GM19240 (cell line): ENCODE data around the gene ZNF385D.

Experiments used
- DNase-seq: peaks from one replicate; pipeline ENCODE4 v3.0.0; 2011; ENCODE audit warnings: low spot score; ENCODE audit not compliant: insufficient read length

The ZNF385D gene

DNA sequence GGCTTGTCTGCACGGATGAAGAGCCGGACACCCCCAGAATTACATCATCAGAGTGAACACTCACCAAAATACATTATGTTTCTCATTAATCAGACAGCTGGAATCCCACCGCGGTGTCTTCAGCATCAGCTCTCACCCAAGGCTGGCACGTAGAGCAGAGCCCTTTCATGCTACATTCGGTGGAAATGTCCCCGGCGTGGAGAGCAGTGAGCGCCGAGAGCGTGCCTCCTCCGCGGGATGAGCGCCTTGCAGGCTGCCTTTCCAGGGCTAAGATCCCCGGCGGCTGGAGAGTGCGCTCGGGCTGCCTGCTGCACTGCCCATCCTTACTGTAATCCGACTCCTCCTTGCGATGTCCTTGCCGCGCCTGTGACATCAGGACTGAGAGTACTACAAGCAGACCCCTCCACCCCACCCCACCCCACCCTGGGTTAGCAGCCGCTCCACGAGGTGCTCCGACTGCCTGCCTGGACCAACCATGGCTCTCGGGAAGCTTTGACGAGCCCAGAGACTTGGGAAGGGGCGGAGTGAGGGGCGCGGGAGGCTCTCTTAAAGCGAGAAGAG is at the start of gene ZNF385D:
Gene ZNF385D (minus strand): TSS at position 380 of the 561 bp plus-strand sequence. CDS start 294 bp downstream, at position 86.
- DNase-seq = no peak

- no peak for DNase-seq
These were observed 47.5 kb upstream of the ZNF385D start for GRCh38 chr3:21798356-21799088.

DNA sequence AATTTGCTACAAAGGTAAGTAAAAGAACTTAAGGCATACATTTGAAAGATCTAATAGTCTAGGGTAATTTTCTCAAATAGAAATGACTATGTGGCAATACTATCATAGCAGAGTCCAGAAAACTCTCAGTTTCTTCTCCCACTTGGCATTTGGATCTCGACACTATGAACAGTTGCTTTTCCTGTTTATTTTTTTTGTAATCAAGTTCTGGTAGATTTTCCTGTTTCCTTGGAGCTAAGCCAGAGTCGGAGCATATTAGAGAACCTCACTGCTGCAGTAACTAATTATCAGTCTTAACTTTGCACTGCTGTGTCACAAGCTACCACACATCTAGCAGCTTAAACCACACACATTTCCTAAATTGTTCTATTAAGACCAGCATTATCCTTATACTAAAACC is 44.9 kb upstream of the ZNF385D start:
- DNase-seq = no peak

DNA sequence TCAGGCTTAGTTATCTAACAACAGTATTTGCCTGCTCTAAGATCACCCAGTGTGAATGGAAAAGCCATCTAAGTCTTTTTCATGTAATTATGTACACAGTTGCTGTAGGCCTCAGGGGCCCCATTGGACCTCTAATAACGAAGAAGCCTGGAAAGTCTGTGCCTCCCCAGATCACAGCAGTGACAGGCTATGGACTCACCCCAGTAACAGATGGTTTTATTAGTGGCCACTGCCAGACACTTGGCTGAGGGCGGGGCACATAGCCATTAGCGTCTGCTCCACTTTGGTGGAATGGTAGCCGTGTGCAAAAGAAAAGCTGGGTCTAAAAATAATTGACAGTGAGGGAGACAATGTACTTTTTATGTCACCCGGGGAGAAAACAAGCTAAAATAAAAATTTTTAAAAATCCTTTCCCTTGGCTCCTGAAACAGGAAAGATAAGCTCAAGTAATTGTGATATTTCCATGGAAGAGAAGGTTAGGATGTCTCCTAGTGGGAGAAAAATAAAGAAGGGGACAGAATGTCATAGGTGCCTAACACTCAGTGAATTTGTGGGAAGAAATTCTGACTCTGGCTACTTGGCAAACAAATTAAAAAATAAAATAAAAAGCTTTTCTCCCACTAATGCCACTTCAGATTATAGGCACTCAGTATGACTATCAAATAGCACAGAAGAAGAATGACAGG is 44.3 kb upstream of the ZNF385D start:
- no peak for DNase-seq

DNA sequence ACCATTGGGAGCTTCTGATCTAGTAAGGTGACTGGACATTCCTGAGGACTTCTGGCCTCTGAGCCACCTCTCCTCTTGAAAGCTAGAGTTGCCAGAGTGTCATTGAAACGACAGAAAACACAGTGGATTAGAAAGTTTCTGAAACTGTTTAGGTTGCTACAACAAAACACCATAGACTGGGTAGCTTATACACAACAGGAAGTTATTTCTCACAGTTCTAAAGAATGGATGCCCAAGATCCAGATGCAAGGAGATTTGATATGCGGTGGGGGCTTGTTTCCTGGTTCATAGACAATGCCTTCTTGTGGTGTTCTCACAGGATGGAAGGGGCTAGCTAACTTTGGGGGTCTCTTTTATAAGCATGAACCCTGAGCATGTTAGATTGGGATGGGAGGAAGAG is 43.3 kb upstream of the ZNF385D start:
- no peak for DNase-seq

GRCh38 chr3:21792176-21792575 is 41.2 kb upstream of the ZNF385D start:
- no peak for DNase-seq

DNA sequence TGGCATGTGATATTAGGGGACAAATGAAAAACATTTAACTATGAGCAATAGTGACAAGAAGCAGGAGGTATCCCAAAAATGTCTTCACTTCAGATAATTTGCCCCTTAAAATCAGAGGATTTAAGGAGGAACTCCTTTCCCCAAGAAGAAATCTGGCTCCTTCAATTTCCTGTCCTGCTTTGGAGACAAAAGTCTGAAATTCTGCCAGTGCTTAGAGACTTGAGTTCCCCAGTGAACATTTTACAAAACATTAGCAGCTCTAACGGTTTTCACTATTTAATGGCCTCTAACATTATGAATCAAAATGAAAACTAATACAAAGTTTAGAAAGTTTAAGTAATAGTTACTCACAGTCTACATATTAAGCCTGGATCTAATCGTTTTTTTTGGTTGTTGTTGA is 40.3 kb upstream of the ZNF385D start:
- no peak for DNase-seq

DNA sequence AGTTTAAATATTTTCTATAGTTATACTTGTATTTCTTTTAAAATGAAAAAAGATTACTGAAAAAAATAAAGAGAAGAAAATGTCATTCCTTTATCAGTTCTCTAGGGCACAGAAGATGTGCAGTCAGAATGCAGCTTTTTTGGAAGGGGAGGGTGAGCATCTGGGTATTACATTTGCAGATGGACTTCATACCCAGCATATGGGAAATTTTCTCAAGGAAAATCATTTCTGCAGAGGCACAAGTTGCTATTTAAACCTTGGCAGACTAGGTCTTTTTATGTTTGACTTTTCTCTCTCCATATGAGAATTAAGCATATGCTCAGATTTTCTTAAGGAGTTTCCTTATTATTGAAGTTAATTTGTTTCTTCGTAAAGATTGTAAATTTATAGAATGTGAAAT is 39.5 kb upstream of the ZNF385D start:
- DNase-seq = no peak

- no peak for DNase-seq
These were observed 38.7 kb upstream of the ZNF385D start for GRCh38 chr3:21789730-21790129.

DNA sequence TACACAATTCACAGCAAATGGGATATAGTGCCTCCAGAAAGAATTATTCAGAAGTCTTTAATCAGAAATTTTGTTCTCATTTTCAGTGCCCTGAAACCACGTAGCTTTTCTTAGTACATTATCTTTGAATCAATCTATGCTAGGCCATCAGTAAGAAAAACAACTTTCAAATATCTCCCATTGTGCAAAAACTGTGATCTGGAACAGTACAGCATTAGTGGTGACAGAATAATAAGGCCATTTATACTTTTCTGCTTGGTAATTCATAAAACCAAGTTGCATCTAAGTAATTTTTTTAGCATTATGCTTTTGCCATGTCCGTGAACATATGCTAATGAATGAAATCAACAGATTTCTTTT is 35.4 kb upstream of the ZNF385D start:
- DNase-seq = no peak

DNA sequence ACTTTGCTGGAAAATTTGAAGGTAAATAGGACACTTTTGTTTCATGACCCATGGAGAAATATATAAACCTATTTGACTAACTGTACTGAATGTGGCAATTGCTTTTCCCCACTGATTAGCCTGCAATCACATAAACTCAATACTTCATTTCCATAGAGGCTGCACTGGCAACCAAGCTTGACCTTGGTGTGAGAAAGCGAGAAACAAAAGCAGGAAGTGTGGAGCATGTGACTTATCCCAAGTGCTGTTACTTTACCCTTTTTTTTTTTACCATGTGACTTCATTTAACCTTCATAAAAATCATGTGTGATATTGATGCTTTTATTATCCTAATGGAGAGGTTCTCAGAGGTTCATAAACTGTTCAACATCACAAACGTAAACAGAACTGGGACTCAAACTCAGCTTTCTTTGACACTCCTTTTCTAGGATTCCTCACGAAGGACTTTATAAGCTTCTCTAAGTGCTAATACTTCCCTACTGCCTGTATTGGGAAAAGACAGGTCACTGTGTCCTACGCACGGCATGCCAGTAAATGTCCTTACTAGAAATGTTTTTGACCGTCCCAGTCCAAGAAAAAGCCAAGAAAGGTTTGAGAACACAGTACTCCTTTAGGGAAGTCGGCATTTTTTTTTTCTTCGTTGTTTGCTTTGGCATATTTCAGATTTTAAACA is 34.9 kb upstream of the ZNF385D start:
- DNase-seq = no peak

GRCh38 chr3:21783839-21784238 is 32.8 kb upstream of the ZNF385D start:
- DNase-seq = no peak

- no peak for DNase-seq
These were observed 30.3 kb upstream of the ZNF385D start for GRCh38 chr3:21781355-21781754.

DNA sequence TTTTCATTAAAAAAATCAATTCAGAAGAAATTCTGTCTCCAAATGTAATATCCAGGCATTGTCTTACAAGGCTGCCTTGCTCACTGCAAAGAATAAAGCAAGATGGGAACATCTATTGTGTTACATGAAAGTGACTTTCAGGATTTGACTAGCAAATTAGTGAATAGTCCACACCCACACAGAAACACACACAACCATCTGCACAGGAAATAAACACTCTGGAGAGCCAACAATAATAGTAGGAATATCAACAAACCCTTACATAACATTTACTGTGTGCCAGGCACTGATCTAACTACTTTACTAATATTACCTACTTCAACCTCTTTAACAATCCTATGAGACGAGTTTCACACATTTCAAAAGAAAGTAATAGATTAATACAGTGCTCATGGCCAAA is 28.9 kb upstream of the ZNF385D start:
- no peak for DNase-seq

- DNase-seq = no peak
These were observed 27.7 kb upstream of the ZNF385D start for GRCh38 chr3:21778715-21779114.

DNA sequence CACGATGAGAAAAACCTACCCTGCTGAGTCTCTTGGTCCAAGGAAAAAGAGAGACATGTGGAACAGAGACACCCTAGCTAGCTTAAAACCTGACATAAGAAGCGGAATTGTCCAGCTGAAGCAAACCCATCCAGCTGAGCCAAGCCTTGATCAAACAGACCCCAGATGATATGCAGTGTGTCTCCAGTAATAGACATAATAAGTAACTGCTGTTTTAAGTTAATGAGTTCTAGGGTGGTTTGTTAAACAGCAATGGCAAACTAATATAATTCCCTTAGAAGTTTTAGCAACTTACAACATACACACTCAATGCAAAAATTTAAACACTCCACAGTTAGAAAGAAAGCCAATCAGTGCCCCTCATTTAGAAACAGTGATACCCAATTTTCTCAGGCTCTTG is 26.8 kb upstream of the ZNF385D start:
- no peak for DNase-seq

- DNase-seq = no peak
These were observed 15.0 kb upstream of the ZNF385D start for GRCh38 chr3:21766002-21766401.

GRCh38 chr3:21755896-21756295 is 4.9 kb upstream of the ZNF385D start:
- no peak for DNase-seq

GRCh38 chr3:21754839-21755238 is 3.8 kb upstream of the ZNF385D start:
- DNase-seq = no peak

DNA sequence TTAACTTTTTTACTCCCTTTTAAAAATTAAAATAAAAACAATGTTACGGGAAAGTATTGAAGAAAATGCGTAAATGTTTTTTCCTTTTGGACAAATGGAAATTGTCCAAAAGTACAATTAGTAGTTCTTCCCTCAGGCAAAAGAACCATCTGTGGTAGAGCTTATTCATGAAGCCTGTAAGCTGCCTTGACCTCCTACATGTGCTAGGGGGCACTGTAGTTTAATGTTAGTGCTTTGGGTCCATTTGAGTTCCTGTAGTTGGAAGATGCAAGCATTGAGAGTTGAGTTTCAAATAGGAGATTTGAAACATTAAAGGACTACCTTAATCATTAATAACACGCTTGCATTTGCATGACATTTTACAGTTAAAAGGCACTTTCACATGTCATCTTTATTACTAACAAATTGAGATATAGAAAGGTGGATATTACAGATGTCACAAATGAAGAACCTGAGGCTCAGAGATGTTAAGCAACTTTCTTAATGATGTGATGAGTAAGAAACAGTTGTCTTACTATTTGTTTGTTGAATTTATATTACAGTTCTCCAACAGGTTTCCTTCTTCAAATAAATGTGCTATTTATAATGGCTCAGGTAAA is 1.8 kb upstream of the ZNF385D start:
- DNase-seq = no peak

DNA sequence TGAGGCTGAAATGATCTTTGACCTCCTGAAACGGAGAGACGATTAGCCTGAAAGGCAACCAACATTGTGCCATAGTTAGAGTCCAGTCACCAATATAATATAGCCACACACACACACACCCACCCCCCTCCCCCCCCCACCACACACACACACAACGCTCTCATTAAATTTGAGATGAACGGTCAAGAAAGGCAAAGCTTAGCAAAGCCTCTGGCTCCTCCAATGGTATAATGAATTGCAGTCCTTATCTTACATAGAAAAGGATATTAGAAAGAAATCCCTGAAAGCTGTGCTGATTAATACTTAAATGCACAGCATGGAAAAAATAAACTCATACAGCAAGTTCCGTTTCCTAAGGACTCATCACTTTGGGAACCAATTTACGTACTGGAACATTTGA is 876 bp upstream of the ZNF385D start:
- no peak for DNase-seq
